DND-41 (cell line): ENCODE data around the gene PLD1.

Source experiments
- EZH2 ChIP-seq: IDR thresholded peaks from 3 replicates; pipeline ENCODE4 v1.6.1; 2012; ENCODE audit warnings: borderline replicate concordance, low read depth, mild to moderate bottlenecking, moderate library complexity, low read length, inconsistent platforms; ENCODE audit not compliant: severe bottlenecking
- TF ChIP-seq, protein P1 (sequence below): IDR thresholded peaks from 2 replicates; pipeline ENCODE4 v1.5.1; 2012; ENCODE audit warnings: borderline replicate concordance, low read length, moderate library complexity, mild to moderate bottlenecking; ENCODE audit not compliant: poor library complexity, severe bottlenecking; ENCODE audit errors: extremely low read depth

DNA sequence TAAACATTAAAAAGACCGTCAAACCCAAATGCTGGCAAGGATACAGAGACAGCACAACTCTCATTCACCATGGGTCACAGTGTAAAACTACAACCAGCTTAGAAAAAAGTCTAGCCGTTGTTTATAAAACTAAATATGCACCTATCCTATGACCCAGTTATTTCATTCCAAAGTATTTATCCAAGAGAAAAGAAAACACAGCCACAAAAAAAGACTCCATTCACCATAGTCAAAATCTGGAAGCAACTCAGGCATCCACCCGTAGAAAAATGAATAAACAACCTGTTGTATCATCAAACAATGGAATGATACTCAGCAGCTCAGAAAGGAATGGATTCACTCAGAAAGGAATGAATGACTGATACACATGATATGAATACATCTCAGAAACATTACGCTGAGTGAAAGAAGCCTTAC lies 28.6 kb downstream of the PLD1 start:
- TF ChIP-seq, protein P1, sequence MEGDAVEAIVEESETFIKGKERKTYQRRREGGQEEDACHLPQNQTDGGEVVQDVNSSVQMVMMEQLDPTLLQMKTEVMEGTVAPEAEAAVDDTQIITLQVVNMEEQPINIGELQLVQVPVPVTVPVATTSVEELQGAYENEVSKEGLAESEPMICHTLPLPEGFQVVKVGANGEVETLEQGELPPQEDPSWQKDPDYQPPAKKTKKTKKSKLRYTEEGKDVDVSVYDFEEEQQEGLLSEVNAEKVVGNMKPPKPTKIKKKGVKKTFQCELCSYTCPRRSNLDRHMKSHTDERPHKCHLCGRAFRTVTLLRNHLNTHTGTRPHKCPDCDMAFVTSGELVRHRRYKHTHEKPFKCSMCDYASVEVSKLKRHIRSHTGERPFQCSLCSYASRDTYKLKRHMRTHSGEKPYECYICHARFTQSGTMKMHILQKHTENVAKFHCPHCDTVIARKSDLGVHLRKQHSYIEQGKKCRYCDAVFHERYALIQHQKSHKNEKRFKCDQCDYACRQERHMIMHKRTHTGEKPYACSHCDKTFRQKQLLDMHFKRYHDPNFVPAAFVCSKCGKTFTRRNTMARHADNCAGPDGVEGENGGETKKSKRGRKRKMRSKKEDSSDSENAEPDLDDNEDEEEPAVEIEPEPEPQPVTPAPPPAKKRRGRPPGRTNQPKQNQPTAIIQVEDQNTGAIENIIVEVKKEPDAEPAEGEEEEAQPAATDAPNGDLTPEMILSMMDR: no peak
- TF ChIP-seq EZH2: no peak
